Testis (tissue), 2 donors: ENCODE results near the gene MGA.

Experiments used
- CTCF ChIP-seq, 3 experiments: fragments of 450-650 bp in 2 of 3; fragments of 200-600 bp in 1 of 3; sonication (generic) in 1 of 3; IDR thresholded peaks; one replicate each; pipeline ENCODE4 v1.5.1; 2016 to 2019; ENCODE audit warnings: antibody characterized with exemption in 3 of 3, mild to moderate bottlenecking in 2 of 3, moderate library complexity in 1 of 3
- POLR2A ChIP-seq: fragments of 450-650 bp; IDR thresholded peaks from one replicate; pipeline ENCODE4 v1.6.1; 2017; ENCODE audit warnings: antibody characterized with exemption, mild to moderate bottlenecking, moderate library complexity

DNA sequence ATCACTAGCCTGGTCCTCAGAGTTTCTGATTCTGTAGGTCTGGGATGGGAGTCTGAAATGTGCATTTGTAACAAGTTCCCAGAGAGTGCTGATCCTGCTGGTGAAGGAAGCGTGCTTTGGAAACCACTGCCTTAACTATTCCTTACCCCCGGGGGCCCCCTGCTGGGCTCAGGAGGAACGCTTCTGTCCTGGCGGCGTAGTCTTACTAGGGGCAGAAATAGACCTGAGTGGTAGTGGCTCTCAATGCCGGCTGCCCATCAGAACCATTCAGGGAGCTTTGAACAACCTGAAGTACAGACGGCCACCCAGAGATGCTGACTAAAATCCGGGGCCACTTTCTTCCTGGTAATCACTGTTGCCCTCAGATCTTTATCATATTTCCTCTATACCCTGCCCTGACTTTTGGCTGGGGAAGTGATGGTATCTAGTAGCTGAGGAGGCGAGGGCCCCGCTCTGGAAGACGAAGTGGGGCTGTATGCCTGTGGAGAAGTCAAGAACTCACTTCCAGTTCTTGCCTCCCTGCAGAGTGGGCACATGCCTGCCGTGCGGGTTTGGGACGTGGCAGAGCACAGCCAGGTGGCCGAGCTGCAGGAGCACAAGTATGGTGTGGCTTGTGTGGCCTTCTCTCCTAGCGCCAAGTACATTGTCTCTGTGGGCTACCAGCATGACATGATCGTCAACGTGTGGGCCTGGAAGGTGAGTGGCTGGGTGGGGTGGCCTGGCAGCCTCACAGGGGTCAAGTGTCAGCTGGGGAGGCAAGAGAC, 151.4 kb downstream of the MGA start:
- TF ChIP-seq CTCF (IDR thresholded peaks at IDR 0.05) (peak; percentile 79 to 88 (median 87)), POLR2A (no peak)
